Raji (cell line): ENCODE data around the gene PSMB11.

ENCODE experiments used
- POLR2A ChIP-seq: IDR thresholded peaks from 2 replicates; pipeline ENCODE4 v1.6.1; 2011; ENCODE audit warnings: low read depth, low read length, control low read depth; ENCODE audit not compliant: insufficient read depth

PSMB11 gene

DNA sequence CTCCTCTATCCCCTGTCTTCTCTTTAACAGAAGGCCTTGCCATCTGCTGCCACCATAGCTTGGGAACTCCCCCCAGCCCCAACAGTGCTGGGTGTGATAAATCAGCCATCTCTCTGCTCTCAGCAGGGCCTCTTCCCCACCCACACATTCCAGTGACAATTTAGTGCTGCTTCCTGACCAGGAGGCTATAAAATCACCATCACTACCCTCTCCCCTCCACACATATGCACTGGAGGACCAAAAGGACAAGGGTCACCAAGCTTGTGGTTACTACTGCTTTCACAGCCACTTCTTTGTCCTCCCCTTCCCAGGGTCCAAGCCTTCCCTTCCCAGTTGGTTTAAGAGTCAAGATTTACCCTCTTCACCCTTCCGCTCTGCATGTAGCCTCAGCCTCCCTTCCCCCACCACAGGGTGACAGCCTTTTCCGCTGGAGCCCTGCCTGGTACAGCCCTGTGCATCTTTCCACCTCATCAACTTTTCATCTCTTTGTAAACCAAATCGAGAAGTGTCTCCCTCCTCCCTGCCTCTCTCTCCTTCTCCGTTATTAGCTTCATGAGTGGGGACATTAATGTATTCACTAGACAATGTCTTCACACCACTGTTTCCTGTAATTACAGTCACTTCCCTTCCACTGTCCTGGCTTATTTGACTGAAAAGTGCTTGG, 16.7 kb upstream of the PSMB11 start:
- no peak for TF ChIP-seq POLR2A

DNA sequence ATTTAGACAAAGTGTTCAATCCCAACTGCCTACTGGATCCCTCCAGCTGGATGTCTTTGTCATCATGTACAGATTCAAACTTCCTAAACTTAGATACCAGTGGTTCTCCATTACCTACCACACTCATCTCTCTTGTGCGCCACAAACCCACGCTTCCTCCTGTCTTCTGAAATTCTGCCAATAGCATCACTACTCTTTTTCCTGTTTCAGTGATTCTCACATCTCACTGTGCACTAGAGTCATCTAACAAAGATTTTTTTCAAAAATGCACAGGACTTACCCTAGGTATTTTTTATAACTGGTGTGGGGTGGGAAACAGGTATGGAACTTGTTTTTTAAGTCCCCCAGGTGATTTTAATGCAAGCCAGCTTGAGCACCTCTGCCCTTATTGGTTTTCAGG, 13.2 kb upstream of the PSMB11 start:
- TF ChIP-seq POLR2A, result no peak

DNA sequence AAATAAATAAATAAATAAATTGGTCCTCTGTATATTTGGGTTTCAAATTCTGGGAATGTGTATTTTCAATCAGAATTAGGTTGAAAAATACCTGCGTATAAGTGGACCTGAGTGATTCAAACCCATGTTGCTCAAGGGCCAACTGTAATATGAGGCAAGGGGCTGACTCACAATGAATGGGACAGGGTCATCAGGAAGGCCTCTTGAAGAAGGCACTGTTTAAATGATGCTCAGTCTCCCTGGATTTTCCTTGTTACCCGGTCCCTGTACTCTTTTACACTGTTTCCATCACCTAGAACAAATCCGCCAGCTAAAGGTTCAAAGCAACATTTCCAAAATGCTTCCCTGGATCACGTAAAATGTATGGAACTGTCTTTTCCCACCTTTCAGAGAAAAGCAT, 11.1 kb upstream of the PSMB11 start:
- no peak for TF ChIP-seq POLR2A

DNA sequence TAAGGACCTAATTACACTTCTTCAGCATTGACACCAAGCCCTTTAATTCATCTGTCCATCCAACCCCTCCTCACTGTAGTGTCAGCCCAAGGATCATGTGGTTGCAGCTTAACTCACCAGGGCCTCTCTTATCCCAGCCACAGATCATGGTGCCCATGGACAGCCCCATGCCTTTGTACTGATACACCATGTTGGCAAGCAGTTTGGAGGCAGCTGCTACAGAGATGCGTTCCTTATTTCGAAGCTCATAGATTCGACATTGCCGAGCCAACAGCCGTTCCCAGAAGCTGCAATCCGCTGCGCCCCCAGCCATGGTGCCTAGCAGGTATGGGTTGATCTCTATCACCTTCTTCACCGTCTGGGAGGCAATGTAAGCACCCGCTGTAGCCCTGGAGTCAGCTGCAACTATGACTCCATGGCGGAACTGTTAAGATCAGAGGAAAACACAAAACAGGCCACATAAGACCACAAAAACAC, 8.7 kb upstream of the PSMB11 start:
- TF ChIP-seq POLR2A, result no peak

DNA sequence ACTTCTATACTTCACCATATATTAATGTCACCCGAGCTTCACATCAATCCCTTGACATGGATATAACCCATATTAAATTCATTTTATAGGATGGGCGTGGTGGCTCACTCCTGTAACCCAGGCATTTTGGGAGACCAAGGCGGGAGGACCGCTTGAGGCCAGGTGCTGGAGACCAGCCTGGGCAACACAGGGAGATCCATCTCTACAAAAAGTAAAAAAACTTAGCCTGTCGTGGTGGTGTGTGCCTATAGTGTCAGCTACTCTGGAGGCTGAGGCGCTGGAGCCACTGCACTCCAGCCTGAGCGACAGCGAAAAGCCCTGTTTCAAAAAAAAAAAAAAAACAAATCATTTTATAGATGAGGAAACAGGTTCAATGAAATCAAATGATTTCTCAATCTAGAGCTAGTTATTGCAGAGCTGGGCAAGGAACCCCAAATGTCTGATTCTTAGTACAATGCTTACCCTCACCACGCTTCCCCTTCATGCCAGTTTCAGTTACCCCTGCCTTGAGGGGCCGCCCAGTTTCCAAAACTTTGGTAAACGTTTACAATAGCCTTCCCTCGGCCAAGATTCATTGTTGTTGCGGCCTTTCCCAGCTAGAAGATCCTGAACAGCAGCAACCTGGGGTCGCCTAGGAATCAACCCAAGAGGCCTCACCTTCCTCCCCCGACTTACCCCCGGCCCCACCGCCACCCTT, 8.1 kb upstream of the PSMB11 start:
- TF ChIP-seq POLR2A, result no peak

DNA sequence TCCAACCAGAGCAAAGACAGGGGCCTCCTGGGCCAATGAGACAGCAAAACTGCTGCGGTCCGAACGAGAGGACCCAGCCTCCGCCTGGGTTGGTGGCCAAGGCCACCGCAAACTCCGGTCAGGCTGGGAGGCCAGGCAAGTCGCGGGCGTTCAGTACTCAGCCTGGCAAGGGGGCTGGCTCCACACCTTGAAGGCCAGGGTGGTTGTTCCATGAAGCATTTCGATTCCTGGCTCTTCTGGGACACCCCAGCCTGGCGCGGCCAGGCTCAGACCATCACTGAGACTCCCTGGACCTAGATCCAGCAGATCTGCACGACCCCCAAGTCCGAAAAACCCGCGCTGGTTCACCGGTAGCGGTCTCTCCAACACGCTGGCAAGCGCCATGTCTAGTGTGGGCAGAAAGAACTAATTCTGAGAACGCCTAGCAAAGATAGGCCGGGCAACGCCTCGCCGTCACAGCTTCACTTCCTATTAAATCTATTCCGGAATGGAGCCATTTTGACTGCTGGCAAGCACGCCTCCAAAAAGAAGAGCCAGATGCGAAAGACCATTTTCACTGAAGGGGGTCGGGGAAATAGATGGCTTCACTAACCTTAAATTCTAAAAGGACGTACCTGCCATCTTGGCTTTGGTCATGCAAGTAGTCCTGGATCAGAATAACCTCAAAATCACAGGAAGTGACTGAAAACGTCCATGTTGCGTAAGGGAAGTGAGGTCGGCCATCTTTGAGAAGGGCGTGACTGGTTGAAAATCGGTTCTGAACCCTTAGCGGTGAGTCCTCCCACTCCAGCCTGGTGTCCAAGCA, 7.3 kb upstream of the PSMB11 start, which contains the start of gene PSMB5:
TSS of gene PSMB5 (minus strand) at position 403 of the 805 bp plus-strand sequence. CDS start at position 384, 19 bp downstream.
- TF ChIP-seq POLR2A, result peak; percentile 87

DNA sequence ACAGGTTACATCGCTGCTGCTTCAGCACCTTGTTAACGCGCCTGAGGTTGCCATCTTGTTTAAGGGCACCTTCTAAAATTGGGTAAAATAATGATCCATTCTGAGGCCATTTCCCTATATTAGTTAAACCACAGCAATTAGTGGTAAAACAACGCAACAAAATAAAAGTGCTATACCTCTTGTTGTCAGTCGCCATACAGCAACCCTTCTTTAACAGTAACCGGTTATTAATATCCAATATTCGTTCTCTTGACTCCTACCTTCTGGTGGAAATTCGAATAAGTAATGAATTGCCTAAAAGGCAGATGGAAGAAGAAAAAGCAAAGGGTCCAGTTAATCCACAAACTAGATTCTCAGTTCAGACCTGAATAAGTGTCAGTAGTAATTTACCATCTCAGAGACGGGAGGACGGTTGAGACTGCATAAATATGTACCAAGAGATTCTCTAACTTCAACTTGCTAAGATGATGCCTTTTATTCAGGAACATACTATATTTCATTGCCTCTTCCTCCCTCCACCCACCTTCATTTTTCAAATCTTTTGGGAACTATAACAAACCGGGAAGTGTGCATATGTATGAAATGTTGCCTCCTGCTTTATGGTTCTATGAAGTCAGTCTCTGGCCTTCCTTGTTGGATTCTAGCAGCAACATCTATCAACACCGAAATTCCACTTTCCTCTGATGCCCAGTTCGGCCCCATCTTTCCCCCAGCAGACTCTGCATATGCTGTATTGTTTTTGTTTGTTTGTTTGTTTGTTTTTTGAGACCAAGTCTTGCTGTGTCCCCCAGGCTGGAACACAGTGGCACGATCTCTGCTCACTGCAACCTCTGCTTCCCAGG, 6.5 kb upstream of the PSMB11 start:
- TF ChIP-seq POLR2A, result no peak

DNA sequence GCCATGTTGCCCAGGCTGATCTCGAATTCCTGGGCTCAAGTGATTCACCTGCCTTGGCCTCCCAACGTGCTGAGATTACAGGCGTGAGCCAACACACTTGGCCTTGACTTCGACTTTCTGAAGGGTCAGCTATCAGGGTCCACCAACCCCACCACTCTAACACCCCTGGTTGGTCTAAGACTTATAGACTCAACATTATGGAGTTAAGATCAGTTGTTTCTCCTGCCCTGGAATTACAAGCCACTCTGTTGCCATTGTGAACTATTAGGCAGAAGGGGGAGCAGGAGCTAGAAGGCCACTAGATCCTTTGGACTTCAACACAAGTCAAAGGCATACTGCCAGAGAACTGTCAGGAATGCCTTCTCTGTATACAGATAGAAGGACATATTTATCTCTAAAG, 1.9 kb upstream of the PSMB11 start:
- TF ChIP-seq POLR2A, result no peak

DNA sequence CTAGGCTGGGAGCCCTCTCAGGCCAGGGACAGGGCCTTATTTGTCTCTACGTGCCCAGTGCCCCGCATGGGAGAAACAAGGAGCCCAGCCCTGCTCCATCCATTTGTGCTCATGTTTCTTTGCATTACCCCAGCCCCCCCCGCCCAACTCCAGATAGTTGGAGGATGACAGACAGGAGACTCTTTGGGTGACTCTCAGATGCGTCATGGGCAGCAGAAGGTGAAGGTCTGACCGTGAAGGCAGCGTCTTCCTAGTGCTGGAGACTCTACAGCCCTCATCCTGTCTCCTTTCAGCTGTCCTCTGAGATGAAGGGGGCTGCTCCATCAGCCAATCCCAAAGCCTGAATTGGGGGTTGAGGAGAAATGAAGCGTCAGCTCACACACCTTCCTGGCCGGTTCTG, 283 bp upstream of the PSMB11 start:
- TF ChIP-seq POLR2A, result no peak

DNA sequence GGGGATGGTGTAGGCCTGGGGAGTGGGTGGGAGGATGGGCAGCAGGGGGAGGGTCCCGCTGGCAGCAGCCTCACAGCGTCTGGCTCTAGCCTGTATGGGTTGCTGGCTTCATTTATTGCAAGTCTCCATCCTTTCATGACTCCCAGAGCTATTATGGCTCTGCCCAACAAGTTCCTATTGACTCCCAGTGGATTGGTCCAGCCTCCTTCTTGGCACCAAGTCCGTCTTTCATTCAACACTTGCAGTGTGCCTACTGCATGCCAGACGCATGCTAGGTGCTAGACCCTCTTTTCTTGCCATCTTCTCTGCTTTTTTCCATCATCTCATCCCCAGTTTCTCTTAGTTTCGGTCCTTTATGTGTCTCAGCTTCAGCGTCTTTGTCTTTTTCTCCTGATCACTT, 1.1 kb downstream of the PSMB11 start:
- TF ChIP-seq POLR2A, result no peak

DNA sequence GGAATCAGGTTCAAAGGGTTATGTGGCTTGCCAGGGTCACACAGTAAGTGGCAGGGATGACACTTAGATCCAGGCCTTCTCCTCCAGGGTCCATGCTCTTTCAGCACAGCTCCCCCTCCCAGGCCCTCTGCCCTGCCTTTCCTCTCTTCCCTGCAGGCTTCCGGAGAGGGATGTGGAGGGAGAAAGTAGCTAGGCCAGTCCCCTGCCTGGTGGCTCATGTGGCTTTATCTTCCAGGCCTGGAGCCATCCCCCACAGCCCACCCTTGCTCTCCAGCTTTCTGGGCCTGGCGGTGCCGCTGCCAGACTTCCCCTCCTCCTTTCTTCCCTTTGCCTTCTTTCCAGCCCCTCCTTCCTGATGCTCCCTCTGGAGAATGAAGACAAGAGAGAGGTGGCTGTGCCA, 1.7 kb downstream of the PSMB11 start:
- TF ChIP-seq POLR2A, result no peak

DNA sequence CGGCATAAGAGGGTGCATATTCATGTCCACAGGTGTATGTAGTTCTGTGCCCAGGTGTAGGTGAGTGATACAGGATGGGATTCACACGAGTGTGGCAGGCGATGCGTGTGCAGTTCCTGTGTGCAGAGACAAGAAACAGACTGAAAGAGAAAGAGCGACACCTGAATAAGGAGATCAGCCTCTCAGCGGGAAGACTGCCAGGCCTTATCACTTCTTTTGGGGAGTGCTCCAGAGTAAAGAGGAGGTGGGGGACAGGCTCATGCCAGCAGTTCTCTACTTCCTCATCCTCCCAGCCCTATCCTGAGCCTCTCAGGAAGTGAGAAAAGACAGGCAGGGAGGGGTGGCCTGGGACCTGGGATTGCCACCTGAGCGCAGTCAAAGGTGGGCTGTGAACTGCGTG, 2.8 kb downstream of the PSMB11 start:
- TF ChIP-seq POLR2A, result no peak

DNA sequence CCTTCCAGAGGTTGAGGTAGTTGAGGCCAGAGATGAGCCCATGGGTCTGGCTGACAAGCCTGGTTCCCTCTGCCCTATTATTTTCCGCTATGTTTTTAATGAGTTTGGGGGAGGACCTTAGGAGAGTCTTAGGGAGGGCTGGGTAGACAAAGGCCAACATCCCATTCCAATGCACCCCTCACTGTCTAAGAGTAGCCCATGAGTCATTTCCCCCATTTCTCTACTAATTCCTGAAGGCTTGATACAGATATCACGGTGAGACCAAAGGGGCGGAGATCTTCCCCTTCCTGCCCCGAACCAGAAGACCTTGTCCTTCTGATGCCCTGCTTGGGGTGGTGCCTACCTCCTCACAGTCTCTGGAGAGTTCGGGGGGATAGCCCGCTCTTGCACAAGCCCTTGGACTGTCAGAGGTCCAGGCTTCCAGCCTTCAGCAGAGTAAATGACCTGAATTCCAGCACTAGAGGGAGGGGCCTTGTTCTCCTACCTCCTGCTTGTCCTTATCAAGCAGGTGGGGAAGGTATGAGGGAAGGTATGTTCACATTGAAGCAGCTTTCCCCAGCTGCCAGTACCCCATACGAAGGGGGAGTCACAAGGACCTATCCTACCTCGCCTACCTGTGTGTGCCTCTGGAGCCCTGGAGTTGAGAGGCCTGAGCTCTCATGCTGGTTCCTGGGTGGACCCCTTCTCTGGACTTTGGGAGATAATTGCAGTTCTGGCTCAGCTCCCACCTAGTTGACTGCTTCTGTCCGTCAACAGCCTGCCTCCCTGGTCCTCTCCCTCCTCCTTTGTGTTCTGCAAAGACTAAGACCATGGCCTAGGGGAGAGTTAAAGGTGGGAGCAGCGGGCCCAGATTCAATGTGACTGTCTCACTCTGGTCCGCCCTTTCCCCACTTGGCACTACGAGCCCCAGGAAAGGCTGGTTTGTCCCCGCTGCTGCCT, 3.7 kb downstream of the PSMB11 start:
- TF ChIP-seq POLR2A, result no peak

DNA sequence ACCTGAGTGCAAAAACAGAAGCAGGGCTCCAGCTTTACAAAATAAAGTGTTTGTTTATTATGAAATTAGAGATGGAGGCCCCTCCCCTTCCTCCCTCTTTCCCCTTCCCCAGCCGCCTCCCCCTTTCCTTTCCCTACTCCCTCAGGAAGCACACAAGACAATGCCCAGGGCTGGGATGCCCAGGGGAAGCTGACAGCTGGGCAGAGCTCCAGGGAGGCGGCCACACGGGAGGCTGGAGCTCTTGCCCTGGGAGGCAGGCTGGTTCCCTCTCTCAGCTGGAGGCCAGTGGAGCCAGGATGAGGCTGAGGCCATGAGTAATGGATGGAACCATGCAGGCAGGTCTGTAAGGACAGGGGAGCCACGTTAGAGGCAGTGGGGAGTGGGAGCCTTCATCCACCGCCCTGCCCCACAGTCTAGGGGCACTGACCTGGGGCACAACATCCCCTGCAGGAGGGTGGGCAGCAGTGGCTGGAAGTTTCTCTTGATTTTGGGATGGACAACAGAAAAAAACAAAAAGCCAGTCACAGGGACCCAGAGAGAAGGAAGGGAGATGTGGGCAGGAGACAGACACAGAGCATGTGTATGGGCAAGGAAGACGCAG, 5.1 kb downstream of the PSMB11 start:
- no peak for TF ChIP-seq POLR2A
